ENCODE results near the gene MOB3B. TPM values are rescaled to one million over a fixed set of nuclear protein-coding genes. Genes with fewer than 3 reads are reported as not detected.

The MOB3B gene
- total RNA-seq, 3 donors from 2014 or later (not counting 1 experiment from before 2014, with no cell fraction given) = 0.23 to 0.30 (median 0.28) TPM

DNA sequence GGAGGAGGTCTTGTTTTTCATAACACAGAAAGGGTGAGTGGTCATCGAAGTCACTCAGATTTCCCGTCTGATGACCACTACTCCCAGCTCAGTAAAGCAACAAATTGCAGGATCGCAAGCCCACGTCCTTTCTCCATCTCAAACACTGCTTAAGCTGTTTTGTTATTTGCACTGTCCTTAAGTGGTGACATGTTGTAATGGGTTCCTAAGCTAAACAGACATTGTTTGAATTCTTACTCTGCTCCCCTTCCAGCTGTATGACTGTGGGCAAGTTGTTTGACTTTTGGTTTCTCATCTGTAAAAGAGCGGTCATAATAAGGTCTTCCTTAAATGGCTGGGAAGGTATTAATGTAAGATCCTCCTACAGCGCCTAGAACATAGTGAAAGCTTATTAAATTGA is 169.9 kb downstream of the MOB3B start:
- DNase-seq (no peak), ATAC-seq (no peak)
- Histone ChIP-seq H3K27me3 (ENCODE audit: control insufficient read depth, insufficient read depth, low read length) (no peaks in the 10 kb centered on the region), H3K27ac (ENCODE audit: low read length) (no peak overlapping the region), H3K36me3 (ENCODE audit: control insufficient read depth, insufficient read depth, low read length) (no peaks in the 10 kb centered on the region), H3K4me3 (ENCODE audit: low read length) (no peak overlapping the region), H3K9me3 (ENCODE audit: control insufficient read depth, insufficient read depth, low read length) (no peaks in the 10 kb centered on the region), H3K4me1 (ENCODE audit: control insufficient read depth, insufficient read depth, low read length) (no peaks in the 10 kb centered on the region)
- TF ChIP-seq, protein P1, sequence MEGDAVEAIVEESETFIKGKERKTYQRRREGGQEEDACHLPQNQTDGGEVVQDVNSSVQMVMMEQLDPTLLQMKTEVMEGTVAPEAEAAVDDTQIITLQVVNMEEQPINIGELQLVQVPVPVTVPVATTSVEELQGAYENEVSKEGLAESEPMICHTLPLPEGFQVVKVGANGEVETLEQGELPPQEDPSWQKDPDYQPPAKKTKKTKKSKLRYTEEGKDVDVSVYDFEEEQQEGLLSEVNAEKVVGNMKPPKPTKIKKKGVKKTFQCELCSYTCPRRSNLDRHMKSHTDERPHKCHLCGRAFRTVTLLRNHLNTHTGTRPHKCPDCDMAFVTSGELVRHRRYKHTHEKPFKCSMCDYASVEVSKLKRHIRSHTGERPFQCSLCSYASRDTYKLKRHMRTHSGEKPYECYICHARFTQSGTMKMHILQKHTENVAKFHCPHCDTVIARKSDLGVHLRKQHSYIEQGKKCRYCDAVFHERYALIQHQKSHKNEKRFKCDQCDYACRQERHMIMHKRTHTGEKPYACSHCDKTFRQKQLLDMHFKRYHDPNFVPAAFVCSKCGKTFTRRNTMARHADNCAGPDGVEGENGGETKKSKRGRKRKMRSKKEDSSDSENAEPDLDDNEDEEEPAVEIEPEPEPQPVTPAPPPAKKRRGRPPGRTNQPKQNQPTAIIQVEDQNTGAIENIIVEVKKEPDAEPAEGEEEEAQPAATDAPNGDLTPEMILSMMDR (IDR thresholded peaks at IDR 0.05) = no peak
- Mint-ChIP-seq H3K4me3 (no peak overlapping the region), H3K9me3 (no peaks in the 10 kb centered on the region), H3K4me1 (no peaks in the 10 kb centered on the region), H3K36me3 (no peaks in the 10 kb centered on the region), H3K27ac (no peak overlapping the region), H3K27me3 (ENCODE audit: low read depth in 2 of 2) (no peaks in the 10 kb centered on the region)
- intact Hi-C loops (cut with micrococcal nuclease) = no loop called here
- 95% methylated on average over 4 of the region's 6 CpGs for WGBS (ENCODE audit: insufficient coverage)

DNA sequence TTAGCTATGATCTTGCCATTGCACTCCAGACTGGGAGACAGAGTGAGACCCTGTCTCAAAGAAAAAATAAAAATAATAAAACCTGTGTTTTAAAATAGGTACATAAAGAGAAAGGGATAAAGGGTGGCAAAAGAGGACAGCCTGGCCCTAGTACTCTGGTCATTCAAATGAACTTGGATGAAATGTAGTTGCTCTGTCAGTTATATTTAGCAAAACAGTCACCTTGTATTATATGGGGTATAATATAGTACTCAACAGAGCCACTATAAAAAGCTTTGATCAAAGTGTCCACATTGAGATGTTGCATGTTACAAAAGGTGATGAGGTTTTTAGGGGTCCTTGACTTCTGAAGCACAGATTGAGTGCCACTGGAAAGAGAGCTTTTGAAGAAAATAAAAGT is 171.6 kb downstream of the MOB3B start:
- H3K27me3 Mint-ChIP-seq (ENCODE audit: low read depth in 2 of 2) = no peaks in the 10 kb centered on the region

DNA sequence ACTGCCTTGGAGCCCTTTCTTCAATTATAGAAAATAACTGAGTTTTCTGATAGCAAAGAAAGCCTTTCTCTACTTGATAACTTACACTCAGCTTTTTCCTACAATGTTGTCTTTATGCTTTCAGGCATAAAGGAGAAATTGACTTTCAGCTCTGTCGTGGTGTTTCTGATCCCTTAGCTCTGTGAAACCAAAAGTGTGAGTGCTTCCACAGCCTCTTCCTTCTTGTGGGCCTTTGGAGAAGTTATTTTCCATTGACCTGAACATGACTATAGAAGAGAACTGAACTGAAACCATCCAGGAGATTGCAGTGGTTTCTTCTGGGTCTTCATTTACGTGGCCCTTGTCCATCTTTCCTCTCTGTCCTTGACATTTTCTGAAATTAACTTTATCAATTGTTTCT is 173.2 kb downstream of the MOB3B start:
- Mint-ChIP-seq H3K4me1 (peaks cover 11 to 13% of the 10 kb centered on the region in 2 donors), H3K27me3 (ENCODE audit: low read depth in 2 of 2) (no peaks in the 10 kb centered on the region), H3K27ac (no peak overlapping the region), H3K9me3 (no peaks in the 10 kb centered on the region), H3K4me3 (no peak overlapping the region), H3K36me3 (no peaks in the 10 kb centered on the region)
- H3K4me3 ChIP-seq (ENCODE audit: low read length) = no peak overlapping the region
- WGBS (ENCODE audit: insufficient coverage) = 57% methylated on average over 2 of the region's 2 CpGs
- no peaks in the 10 kb centered on the region for H3K27me3 ChIP-seq (ENCODE audit: control insufficient read depth, insufficient read depth, low read length)
- H3K36me3 ChIP-seq (ENCODE audit: control insufficient read depth, insufficient read depth, low read length) = no peaks in the 10 kb centered on the region
- H3K4me1 ChIP-seq (ENCODE audit: control insufficient read depth, insufficient read depth, low read length) = peaks cover 22% of the 10 kb centered on the region
- no peaks in the 10 kb centered on the region for H3K9me3 ChIP-seq (ENCODE audit: control insufficient read depth, insufficient read depth, low read length)
- intact Hi-C loops (cut with micrococcal nuclease) = no loop called here
- DNase-seq (no peak), ATAC-seq (no peak)
- H3K27ac ChIP-seq (ENCODE audit: low read length) = no peak overlapping the region
- TF ChIP-seq, protein P1 (IDR thresholded peaks at IDR 0.05) = no peak

More for the DNA sequence above, 171.6 kb downstream of the MOB3B start:
- ATAC-seq (no peak), DNase-seq (no peak)
- Histone ChIP-seq H3K36me3 (ENCODE audit: control insufficient read depth, insufficient read depth, low read length) (no peaks in the 10 kb centered on the region), H3K27ac (ENCODE audit: low read length) (no peak overlapping the region), H3K9me3 (ENCODE audit: control insufficient read depth, insufficient read depth, low read length) (no peaks in the 10 kb centered on the region), H3K4me1 (ENCODE audit: control insufficient read depth, insufficient read depth, low read length) (peaks cover 11% of the 10 kb centered on the region), H3K27me3 (ENCODE audit: control insufficient read depth, insufficient read depth, low read length) (no peaks in the 10 kb centered on the region), H3K4me3 (ENCODE audit: low read length) (no peak overlapping the region)
- intact Hi-C loops (cut with micrococcal nuclease) = no loop called here
- H3K4me3 Mint-ChIP-seq = no peak overlapping the region
- H3K27ac Mint-ChIP-seq = no peak overlapping the region
- H3K9me3 Mint-ChIP-seq = no peaks in the 10 kb centered on the region
- H3K4me1 Mint-ChIP-seq = peaks cover 0 to 1% of the 10 kb centered on the region in 2 donors
- H3K36me3 Mint-ChIP-seq = no peaks in the 10 kb centered on the region
- TF ChIP-seq, protein P1 (IDR thresholded peaks at IDR 0.05) = no peak

DNA sequence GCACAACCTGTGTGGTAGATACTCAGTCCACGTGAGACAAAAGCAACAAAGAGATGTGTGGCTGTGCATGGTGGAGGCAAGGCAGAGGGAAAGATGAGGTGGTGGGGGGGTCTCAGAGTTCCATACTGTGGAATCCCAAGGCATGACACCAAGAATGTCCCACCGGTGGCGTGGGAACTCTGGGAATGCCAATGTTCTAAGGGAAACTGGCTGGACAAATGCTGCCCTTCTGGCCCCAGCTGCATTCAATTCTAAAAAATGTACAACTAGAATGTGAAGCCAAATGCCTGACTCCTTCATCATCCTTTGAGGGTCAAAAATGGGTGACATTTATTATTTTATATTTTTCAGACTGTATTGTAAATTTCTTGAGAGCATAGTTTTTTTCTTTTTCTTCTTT is 174.4 kb downstream of the MOB3B start:
- Mint-ChIP-seq H3K4me1 (peaks cover 11 to 13% of the 10 kb centered on the region in 2 donors), H3K27me3 (ENCODE audit: low read depth in 2 of 2) (no peaks in the 10 kb centered on the region), H3K36me3 (no peaks in the 10 kb centered on the region), H3K9me3 (no peaks in the 10 kb centered on the region), H3K4me3 (no peak overlapping the region), H3K27ac (no peak overlapping the region)
- DNase-seq = no peak
- H3K4me1 ChIP-seq (ENCODE audit: control insufficient read depth, insufficient read depth, low read length) = peaks cover 24% of the 10 kb centered on the region
- TF ChIP-seq, protein P1 (IDR thresholded peaks at IDR 0.05) = no peak
- no peak overlapping the region for H3K4me3 ChIP-seq (ENCODE audit: low read length)
- H3K9me3 ChIP-seq (ENCODE audit: control insufficient read depth, insufficient read depth, low read length) = no peaks in the 10 kb centered on the region
- H3K27me3 ChIP-seq (ENCODE audit: control insufficient read depth, insufficient read depth, low read length) = no peaks in the 10 kb centered on the region
- H3K27ac ChIP-seq (ENCODE audit: low read length) = no peak overlapping the region
- WGBS (ENCODE audit: insufficient coverage) = 89% methylated on average over 3 of the region's 3 CpGs
- H3K36me3 ChIP-seq (ENCODE audit: control insufficient read depth, insufficient read depth, low read length) = no peaks in the 10 kb centered on the region
- intact Hi-C loops (cut with micrococcal nuclease) = no loop called here
- no peak for ATAC-seq

All from natural killer cell (primary cell).